Gastroesophageal sphincter (tissue), 3 donors: ENCODE data around the gene PLEKHN1.

Experiments used
- EP300 ChIP-seq: sonication (generic); formaldehyde crosslinking; IDR thresholded peaks from one replicate; pipeline ENCODE4 v1.6.1; 2017; ENCODE audit warnings: antibody characterized with exemption, mild to moderate bottlenecking
- POLR2A ChIP-seq, 2 donors: fragments of 450-650 bp; IDR thresholded peaks; one replicate each; pipeline ENCODE4 v1.6.1; 2017; ENCODE audit warnings: antibody characterized with exemption in 2 of 2, mild to moderate bottlenecking in 2 of 2, moderate library complexity in 1 of 2
- POLR2AphosphoS5 ChIP-seq: sonication (generic); formaldehyde crosslinking; IDR thresholded peaks from one replicate; pipeline ENCODE4 v1.6.1; 2017; ENCODE audit warnings: antibody characterized with exemption
- TF ChIP-seq, protein P1 (sequence below), 4 experiments: fragments of 200-600 bp in 2 of 4; fragments of 450-650 bp in 2 of 4; sonication (generic) in 1 of 4; IDR thresholded peaks; one replicate each; pipeline ENCODE4 v1.5.1; 2017 to 2019; ENCODE audit warnings: antibody characterized with exemption in 4 of 4, mild to moderate bottlenecking in 2 of 4, moderate library complexity in 2 of 4

DNA sequence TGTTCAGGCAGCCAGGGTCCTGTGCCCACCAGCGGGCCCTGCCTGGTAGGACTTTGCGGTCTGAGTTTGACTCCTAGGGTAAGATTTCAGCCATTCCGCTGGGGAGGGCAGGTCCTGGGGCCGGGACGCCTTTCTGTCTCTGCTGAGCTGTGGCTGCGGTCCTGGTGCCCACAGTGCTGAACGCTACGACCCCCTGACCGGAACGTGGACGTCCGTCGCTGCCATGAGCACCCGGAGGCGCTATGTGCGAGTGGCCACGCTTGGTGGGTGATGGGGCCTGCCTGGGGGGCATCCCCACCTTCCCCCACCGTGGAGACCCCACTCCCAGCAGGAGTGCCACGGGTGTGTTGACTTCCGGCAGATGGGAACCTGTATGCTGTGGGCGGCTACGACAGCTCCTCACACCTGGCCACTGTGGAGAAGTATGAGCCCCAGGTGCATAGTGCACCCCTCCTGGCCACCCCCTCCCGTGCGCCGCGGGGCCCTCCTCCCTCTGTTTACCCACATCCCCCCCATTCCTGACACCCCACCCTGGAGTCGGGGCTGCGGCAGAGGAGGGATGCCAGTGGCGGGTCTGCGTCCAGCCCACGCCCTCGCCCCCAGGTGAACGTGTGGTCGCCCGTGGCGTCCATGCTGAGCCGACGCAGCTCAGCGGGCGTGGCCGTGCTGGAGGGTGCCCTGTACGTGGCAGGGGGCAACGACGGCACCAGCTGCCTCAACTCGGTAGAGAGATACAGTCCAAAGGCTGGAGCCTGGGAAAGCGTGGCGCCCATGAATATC is 2.3 kb upstream of the PLEKHN1 start:
- TF ChIP-seq, protein P1, sequence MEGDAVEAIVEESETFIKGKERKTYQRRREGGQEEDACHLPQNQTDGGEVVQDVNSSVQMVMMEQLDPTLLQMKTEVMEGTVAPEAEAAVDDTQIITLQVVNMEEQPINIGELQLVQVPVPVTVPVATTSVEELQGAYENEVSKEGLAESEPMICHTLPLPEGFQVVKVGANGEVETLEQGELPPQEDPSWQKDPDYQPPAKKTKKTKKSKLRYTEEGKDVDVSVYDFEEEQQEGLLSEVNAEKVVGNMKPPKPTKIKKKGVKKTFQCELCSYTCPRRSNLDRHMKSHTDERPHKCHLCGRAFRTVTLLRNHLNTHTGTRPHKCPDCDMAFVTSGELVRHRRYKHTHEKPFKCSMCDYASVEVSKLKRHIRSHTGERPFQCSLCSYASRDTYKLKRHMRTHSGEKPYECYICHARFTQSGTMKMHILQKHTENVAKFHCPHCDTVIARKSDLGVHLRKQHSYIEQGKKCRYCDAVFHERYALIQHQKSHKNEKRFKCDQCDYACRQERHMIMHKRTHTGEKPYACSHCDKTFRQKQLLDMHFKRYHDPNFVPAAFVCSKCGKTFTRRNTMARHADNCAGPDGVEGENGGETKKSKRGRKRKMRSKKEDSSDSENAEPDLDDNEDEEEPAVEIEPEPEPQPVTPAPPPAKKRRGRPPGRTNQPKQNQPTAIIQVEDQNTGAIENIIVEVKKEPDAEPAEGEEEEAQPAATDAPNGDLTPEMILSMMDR (IDR thresholded peaks at IDR 0.05) = no peak
- TF ChIP-seq POLR2AphosphoS5 = no peak
- TF ChIP-seq POLR2A (IDR thresholded peaks at IDR 0.05) = no peak
- TF ChIP-seq EP300 = no peak
